Common myeloid progenitor, CD34-positive (primary cell): Measurements from ENCODE around the gene SIX3.
A peak's percentile ranks its signal among the peaks of the same experiment; 100 is the strongest.

Source experiments
- CTCF ChIA-PET: fragments of 350-600 bp; sonication (Branson Sonifier 250); formaldehyde crosslinking; loops from one replicate; lab custom pipeline; 2021; ENCODE audit warnings: antibody characterized with exemption; lab: Charles Lee
- POLR2A ChIA-PET: fragments of 350-600 bp; sonication (Branson Sonifier 250); formaldehyde crosslinking; loops from one replicate; lab custom pipeline; 2021; ENCODE audit warnings: antibody characterized with exemption; lab: Charles Lee
- DNase-seq, 3 donors: peaks; one replicate each; pipeline versions ENCODE4 v3.0.0 to v3.0.0-alpha.2; 2013
- H3K27ac ChIP-seq, 2 experiments: 1 replicate in 1 of 2; 2 replicates in 1 of 2; pipeline ENCODE4 v1.7.0; 2013; ENCODE audit warnings: inconsistent platforms in 2 of 2, low read length in 2 of 2, mild to moderate bottlenecking in 2 of 2, low read depth in 1 of 2, moderate library complexity in 1 of 2; ENCODE audit not compliant: severe bottlenecking in 2 of 2, insufficient read depth in 1 of 2, poor library complexity in 1 of 2
- H3K27me3 ChIP-seq, 5 experiments: replicated peaks in 2 of 5; 1 replicate in 3 of 5; 2 replicates in 2 of 5; pipeline versions ENCODE4 v1.6.1 to v1.7.0; 2013; ENCODE audit warnings: low read length in 4 of 5, mild to moderate bottlenecking in 2 of 5, moderate library complexity in 2 of 5, inconsistent platforms in 1 of 5; ENCODE audit not compliant: insufficient read depth in 5 of 5, control insufficient read depth in 4 of 5
- H3K36me3 ChIP-seq, 4 experiments: 1 replicate in 2 of 4; 2 replicates in 2 of 4; pipeline versions ENCODE4 v1.6.1 to v1.7.0; 2013; ENCODE audit warnings: low read length in 3 of 4, control low read depth in 1 of 4, mild to moderate bottlenecking in 1 of 4; ENCODE audit not compliant: control insufficient read depth in 4 of 4, insufficient read depth in 4 of 4
- H3K4me1 ChIP-seq, 4 experiments: 1 replicate in 3 of 4; 2 replicates in 1 of 4; pipeline versions ENCODE4 v1.6.1 to v1.7.1; 2013; ENCODE audit warnings: low read length in 3 of 4, mild to moderate bottlenecking in 3 of 4, control low read depth in 1 of 4, inconsistent platforms in 1 of 4, moderate library complexity in 1 of 4; ENCODE audit not compliant: control insufficient read depth in 4 of 4, insufficient read depth in 4 of 4; ENCODE audit errors: control extremely low read depth in 1 of 4
- H3K4me3 ChIP-seq, 7 experiments: 1 replicate in 4 of 7; 2 replicates in 3 of 7; pipeline versions ENCODE4 v1.5.1 to v1.7.0; 2013; ENCODE audit warnings: mild to moderate bottlenecking in 7 of 7, low read length in 6 of 7, moderate library complexity in 6 of 7, inconsistent platforms in 2 of 7, low read depth in 2 of 7, control low read depth in 1 of 7; ENCODE audit not compliant: insufficient read depth in 4 of 7, control insufficient read depth in 1 of 7; ENCODE audit errors: extremely low read depth in 1 of 7
- H3K9me3 ChIP-seq, 5 experiments: 1 replicate in 4 of 5; 2 replicates in 1 of 5; pipeline versions ENCODE4 v1.6.1 to v1.7.1; 2013; ENCODE audit warnings: low read length in 4 of 5, mild to moderate bottlenecking in 2 of 5, inconsistent platforms in 1 of 5, low read depth in 1 of 5, moderate library complexity in 1 of 5; ENCODE audit not compliant: control insufficient read depth in 4 of 5, insufficient read depth in 2 of 5; ENCODE audit errors: control extremely low read depth in 1 of 5
- WGBS: methylation state at CpG from one replicate; pipeline ENCODE4 v1.1.5; 2013; ENCODE audit not compliant: insufficient coverage; 5-methylcytosine and 5-hydroxymethylcytosine counted together

SIX3 gene

GRCh38 chr2:44925561-44926136 lies 15.9 kb upstream of the SIX3 start:
- whole genome bisulfite sequencing: 26% methylated on average over 3 of the region's 4 CpGs
- ChIA-PET CTCF (interaction anchor here (1.4 kb wide), 1 partner anchor 14 kb away, joined by 3 read pairs; no protein-coding TSS in a partner anchor), POLR2A (no interaction called here)
- H3K4me1 ChIP-seq: peaks cover 0 to 21% (median 16%) of the 10 kb centered on the region in 4 experiments
- H3K27me3 ChIP-seq: peaks cover 26 to 99% (median 42%) of the 10 kb centered on the region in 5 experiments
- no peak overlapping the region for H3K4me3 ChIP-seq
- no peaks in the 10 kb centered on the region for H3K36me3 ChIP-seq
- no peak overlapping the region for H3K27ac ChIP-seq
- no peaks in the 10 kb centered on the region for H3K9me3 ChIP-seq
- no peak for DNase-seq

- Histone ChIP-seq H3K27me3 (peaks cover 32 to 99% (median 54%) of the 10 kb centered on the region in 5 experiments), H3K27ac (no peak overlapping the region), H3K9me3 (peaks cover 0 to 3% (median 0%) of the 10 kb centered on the region in 5 experiments), H3K4me1 (peaks cover 0 to 22% (median 17%) of the 10 kb centered on the region in 4 experiments), H3K4me3 (no peak overlapping the region), H3K36me3 (no peaks in the 10 kb centered on the region)
- 21% methylated on average over 7 of the region's 9 CpGs for whole genome bisulfite sequencing
- ChIA-PET CTCF (interaction anchor here (0.7 to 3.5 kb wide), 3 partner anchors 11 to 29 kb away, joined by 3 to 16 read pairs (median 3); no protein-coding TSS in a partner anchor), POLR2A (no interaction called here)
- peak in 1 of 3 donors; percentile 9 for DNase-seq
These were observed 14.5 kb upstream of the SIX3 start for GRCh38 chr2:44926957-44927356.

GRCh38 chr2:44927985-44928482 lies 13.5 kb upstream of the SIX3 start:
- H3K4me1 ChIP-seq: peaks cover 0 to 31% (median 25%) of the 10 kb centered on the region in 4 experiments
- H3K27ac ChIP-seq: no peak overlapping the region
- CTCF ChIA-PET: interaction anchor here (3.5 kb wide), 1 partner anchor 28 kb away, joined by 16 read pairs; no protein-coding TSS in a partner anchor
- H3K4me3 ChIP-seq: no peak overlapping the region
- POLR2A ChIA-PET: no interaction called here
- peak in 1 of 3 donors; percentile 48 for DNase-seq
- H3K9me3 ChIP-seq: peaks cover 0 to 3% (median 0%) of the 10 kb centered on the region in 5 experiments
- no peaks in the 10 kb centered on the region for H3K36me3 ChIP-seq
- 6% methylated on average over 28 of the region's 36 CpGs for WGBS
- peaks cover 28 to 99% (median 58%) of the 10 kb centered on the region in 5 experiments for H3K27me3 ChIP-seq

GRCh38 chr2:44928483-44929158 lies 12.9 kb upstream of the SIX3 start:
- ChIA-PET POLR2A (no interaction called here), CTCF (interaction anchor here (3.5 kb wide), 1 partner anchor 27 kb away, joined by 16 read pairs; no protein-coding TSS in a partner anchor)
- WGBS: 3% methylated on average over 58 of the region's 62 CpGs
- peak in 1 of 3 donors; percentile 25 for DNase-seq
- no peaks in the 10 kb centered on the region for H3K36me3 ChIP-seq
- H3K27me3 ChIP-seq: peaks cover 28 to 99% (median 59%) of the 10 kb centered on the region in 5 experiments
- no peak overlapping the region for H3K4me3 ChIP-seq
- H3K9me3 ChIP-seq: peaks cover 0 to 3% (median 0%) of the 10 kb centered on the region in 5 experiments
- H3K4me1 ChIP-seq: peaks cover 0 to 36% (median 28%) of the 10 kb centered on the region in 4 experiments
- H3K27ac ChIP-seq: no peak overlapping the region

- Histone ChIP-seq H3K27me3 (peaks cover 23 to 99% (median 58%) of the 10 kb centered on the region in 5 experiments), H3K36me3 (no peaks in the 10 kb centered on the region), H3K4me3 (no peak overlapping the region), H3K9me3 (peaks cover 0 to 3% (median 0%) of the 10 kb centered on the region in 5 experiments), H3K27ac (no peak overlapping the region), H3K4me1 (peaks cover 0 to 37% (median 29%) of the 10 kb centered on the region in 4 experiments)
- WGBS: 3% methylated on average over 42 of the region's 66 CpGs
- ChIA-PET POLR2A (no interaction called here), CTCF (interaction anchor here (3.5 kb wide), 1 partner anchor 26 kb away, joined by 16 read pairs; no protein-coding TSS in a partner anchor)
- DNase-seq: peak in 1 of 3 donors; percentile 10
These were observed 12.3 kb upstream of the SIX3 start for GRCh38 chr2:44929159-44929734.

- CTCF ChIA-PET: interaction anchor here (0.7 to 3.5 kb wide), 3 partner anchors 13 to 205 kb away, joined by 3 to 16 read pairs (median 5); no protein-coding TSS in a partner anchor
- POLR2A ChIA-PET: no interaction called here
- no peak overlapping the region for H3K4me3 ChIP-seq
- no peak overlapping the region for H3K27ac ChIP-seq
- H3K4me1 ChIP-seq: peaks cover 0 to 42% (median 32%) of the 10 kb centered on the region in 4 experiments
- H3K9me3 ChIP-seq: peaks cover 0 to 3% (median 0%) of the 10 kb centered on the region in 5 experiments
- 5% methylated on average over 24 of the region's 32 CpGs for WGBS
- peaks cover 20 to 99% (median 58%) of the 10 kb centered on the region in 5 experiments for H3K27me3 ChIP-seq
- DNase-seq: peak in 1 of 3 donors; percentile 38
- H3K36me3 ChIP-seq: no peaks in the 10 kb centered on the region
These were observed 11.7 kb upstream of the SIX3 start for GRCh38 chr2:44929735-44930273.
